Liver (tissue), 3 donors: Measurements from ENCODE around the gene SYCP1.

Source experiments
- EGR1 ChIP-seq, 2 donors: IDR thresholded peaks; 2 replicates each; pipeline ENCODE4 v1.6.1; 2016 to 2018; ENCODE audit warnings: antibody characterized with exemption in 2 of 2, low read depth in 2 of 2
- HNF4G ChIP-seq: IDR thresholded peaks from 2 replicates; pipeline ENCODE4 v1.6.1; 2016; ENCODE audit warnings: antibody characterized with exemption
- RAD21 ChIP-seq, 2 donors: IDR thresholded peaks; 2 replicates each; pipeline ENCODE4 v1.6.1; 2016; ENCODE audit warnings: antibody characterized with exemption in 2 of 2, mild to moderate bottlenecking in 2 of 2
- YY1 ChIP-seq: IDR thresholded peaks from 2 replicates; pipeline ENCODE4 v1.6.1; 2016; ENCODE audit warnings: antibody characterized with exemption, mild to moderate bottlenecking
- TF ChIP-seq, protein P1 (sequence below): fragments of 150-350 bp; IDR thresholded peaks from 2 replicates; pipeline ENCODE4 v1.5.1; 2017; ENCODE audit warnings: improper control_type of control experiment, low read depth, low read length; ENCODE audit not compliant: missing input control
- TF ChIP-seq, protein P2 (sequence below): IDR thresholded peaks from 2 replicates; pipeline ENCODE4 v1.6.1; 2016; ENCODE audit warnings: antibody characterized with exemption
- donor health status: healthy.
- donor health status: healthy.

GRCh38 chr1:114979278-114979891, 124.7 kb downstream of the SYCP1 start:
- TF ChIP-seq, protein P1, sequence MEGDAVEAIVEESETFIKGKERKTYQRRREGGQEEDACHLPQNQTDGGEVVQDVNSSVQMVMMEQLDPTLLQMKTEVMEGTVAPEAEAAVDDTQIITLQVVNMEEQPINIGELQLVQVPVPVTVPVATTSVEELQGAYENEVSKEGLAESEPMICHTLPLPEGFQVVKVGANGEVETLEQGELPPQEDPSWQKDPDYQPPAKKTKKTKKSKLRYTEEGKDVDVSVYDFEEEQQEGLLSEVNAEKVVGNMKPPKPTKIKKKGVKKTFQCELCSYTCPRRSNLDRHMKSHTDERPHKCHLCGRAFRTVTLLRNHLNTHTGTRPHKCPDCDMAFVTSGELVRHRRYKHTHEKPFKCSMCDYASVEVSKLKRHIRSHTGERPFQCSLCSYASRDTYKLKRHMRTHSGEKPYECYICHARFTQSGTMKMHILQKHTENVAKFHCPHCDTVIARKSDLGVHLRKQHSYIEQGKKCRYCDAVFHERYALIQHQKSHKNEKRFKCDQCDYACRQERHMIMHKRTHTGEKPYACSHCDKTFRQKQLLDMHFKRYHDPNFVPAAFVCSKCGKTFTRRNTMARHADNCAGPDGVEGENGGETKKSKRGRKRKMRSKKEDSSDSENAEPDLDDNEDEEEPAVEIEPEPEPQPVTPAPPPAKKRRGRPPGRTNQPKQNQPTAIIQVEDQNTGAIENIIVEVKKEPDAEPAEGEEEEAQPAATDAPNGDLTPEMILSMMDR = peak; percentile 77
- TF ChIP-seq EGR1 (IDR thresholded peaks at IDR 0.05; ENCODE audit: low read depth in 2 of 2) = no peak
- TF ChIP-seq RAD21 (IDR thresholded peaks at IDR 0.05) = peak; percentile 80 to 87
- TF ChIP-seq, protein P2, sequence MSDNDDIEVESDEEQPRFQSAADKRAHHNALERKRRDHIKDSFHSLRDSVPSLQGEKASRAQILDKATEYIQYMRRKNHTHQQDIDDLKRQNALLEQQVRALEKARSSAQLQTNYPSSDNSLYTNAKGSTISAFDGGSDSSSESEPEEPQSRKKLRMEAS = no peak
- TF ChIP-seq HNF4G = no peak
- no peak for TF ChIP-seq YY1
